PC-3 (cell line): ENCODE measurements around the gene CACNA1I.

Experiments
- CTCF ChIP-seq: fragments of 300-600 bp; sonication (generic); conservative IDR thresholded peaks from 2 replicates; pipeline ENCODE4 v1.5.1; 2017; ENCODE audit warnings: antibody characterized with exemption, low read depth, mild to moderate bottlenecking, low read length
- EZH2phosphoT487 ChIP-seq: fragments of 300-600 bp; sonication (generic); IDR thresholded peaks from 2 replicates; pipeline ENCODE4 v1.6.1; 2018; ENCODE audit warnings: mild to moderate bottlenecking, antibody characterized with exemption, low read length, borderline replicate concordance

GRCh38 chr22:39536711-39537110 is 33.8 kb upstream of the CACNA1I start:
- TF ChIP-seq CTCF: no peak
- TF ChIP-seq EZH2phosphoT487: no peak
